ENCODE data around the gene SETD3.

DNA sequence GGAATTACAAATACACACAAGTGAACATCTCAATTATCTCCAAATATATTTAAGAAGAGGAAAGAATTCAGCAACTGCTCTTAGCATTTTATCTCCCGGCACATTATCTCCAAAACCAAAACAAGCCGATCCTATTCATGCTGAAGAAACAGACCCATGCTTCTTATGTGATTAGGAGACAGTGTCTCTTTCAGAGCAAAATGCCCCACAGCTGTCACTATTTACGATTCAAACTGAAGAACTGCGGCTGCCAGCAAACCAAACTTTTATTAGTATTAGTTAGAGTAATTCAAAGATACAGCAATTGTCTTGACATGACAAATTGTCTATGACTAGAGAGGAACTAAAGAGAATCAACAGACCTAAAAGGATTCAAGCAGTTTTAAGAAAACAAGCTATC, 79.4 kb downstream of the SETD3 start:
- TF ChIP-seq CTCF (IDR thresholded peaks at IDR 0.05) (no peak), POLR2A (IDR thresholded peaks at IDR 0.05) (no peak)
